Activated CD4-positive, alpha-beta T cell treated with anti-CD3 and anti-CD28 coated beads, Interleukin-2, amount 50 U/mL, for 4 hours (primary cell): ENCODE measurements around the gene MRPL3.
"Not testable (repeated sequence)": the region's sequence is repeated elsewhere in the genome, so short reads cannot be mapped to it uniquely, and the experiment has no call there.

Experiments
- DNase-seq, 2 experiments: peaks; one replicate each; pipeline ENCODE4 v3.0.0-alpha.2; 2020

The MRPL3 gene

DNA sequence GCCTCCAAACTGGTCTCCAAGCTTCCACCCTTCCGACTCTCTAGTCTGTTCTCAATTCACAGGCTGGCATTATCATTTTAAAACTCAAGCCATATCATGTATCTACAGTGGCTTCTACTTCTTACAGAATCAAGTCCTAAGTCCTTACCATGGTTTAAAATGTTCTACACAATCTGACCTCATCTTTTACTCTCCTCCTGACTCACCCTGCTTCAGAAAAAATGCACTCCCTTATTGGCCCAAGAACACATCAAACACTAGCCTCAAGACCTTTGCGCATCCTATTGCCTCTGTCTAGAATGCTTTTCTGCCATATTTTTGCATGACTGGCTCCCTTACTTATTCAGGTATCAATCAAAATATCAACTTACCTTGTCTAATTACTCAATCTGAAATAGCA, 11.0 kb downstream of the MRPL3 start:
- DNase-seq: no peak

DNA sequence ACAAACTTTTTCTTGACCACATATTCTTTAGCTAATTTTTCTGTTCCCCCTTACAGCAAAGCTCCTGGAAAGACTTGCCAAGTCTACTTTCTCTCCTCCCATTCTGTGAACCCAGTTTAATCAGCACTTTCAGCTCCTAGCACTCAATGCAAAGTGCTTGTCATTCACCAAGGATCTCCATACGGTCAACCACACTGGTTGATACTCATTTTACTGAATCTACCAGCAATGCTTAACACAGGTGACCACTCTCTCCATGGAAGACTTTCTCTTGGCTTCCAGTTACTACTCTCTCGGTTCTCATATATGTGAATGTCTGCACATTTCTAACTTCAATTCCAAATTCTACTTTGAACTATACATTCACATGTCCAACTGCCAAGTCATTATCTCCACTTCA, 11.7 kb downstream of the MRPL3 start:
- no peak for DNase-seq

DNA sequence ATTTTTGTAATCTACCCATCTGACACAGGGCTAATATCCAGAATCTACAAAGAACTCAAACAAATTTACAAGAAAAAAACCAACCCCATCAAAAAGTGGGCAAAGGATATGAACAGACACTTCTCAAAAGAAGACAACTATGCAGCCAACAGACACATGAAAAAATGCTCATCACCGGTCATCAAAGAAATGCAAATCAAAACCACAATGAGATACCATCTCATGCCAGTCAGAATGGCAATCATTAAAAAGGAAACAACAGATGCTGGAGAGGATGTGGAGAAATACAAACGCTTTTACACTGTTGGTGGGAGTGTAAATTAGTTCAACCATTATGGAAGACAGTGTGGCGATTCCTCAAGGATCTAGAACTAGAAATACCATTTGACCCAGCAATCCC, 16.2 kb downstream of the MRPL3 start:
- not testable (repeated sequence) for DNase-seq

DNA sequence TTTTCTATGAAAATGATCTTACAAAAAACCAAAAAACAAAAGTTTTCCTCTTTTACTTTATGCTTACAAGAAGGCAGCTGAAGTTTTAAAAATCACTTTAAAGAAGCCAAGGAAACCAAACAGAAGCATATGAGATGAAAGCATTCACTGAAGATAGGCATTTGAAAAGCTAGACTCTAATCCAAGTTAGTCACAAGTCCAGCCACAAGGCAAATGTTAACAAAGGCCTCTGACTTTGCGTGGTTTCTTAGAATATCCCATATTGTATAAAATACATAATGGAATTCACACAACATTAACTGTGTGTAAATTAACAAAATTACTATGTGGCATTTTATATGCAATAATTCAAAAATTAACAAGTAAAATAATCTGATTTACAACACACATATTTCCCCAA, 17.7 kb downstream of the MRPL3 start:
- DNase-seq: no peak

DNA sequence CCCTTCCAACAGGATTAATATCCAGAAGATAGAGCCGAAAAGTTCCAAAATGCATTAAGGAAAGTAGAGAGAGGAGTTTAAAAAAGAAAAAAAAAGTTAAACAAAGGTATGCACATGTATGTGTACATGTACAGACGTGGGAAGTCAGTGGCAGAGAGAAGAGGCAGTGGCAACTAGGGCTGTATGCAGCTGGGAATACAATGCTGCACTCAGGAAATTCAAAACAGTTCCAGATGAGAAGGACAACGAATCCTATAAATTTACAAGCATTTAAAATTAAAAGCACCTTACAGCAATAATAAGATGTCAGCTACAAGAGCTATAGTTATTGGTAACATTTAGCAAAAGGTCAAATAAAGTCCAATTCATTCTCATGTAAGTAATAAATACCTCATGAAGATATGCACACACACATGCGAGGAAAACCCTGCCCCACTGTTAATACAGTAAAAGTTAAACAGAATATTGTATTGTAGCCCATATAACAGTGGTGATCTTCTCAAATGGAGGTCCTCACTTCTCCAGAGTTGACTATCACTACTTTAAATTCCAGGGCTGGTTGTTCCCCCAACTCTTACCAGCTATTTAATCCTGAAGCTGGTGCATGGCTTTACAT, 18.2 kb downstream of the MRPL3 start:
- DNase-seq: no peak

DNA sequence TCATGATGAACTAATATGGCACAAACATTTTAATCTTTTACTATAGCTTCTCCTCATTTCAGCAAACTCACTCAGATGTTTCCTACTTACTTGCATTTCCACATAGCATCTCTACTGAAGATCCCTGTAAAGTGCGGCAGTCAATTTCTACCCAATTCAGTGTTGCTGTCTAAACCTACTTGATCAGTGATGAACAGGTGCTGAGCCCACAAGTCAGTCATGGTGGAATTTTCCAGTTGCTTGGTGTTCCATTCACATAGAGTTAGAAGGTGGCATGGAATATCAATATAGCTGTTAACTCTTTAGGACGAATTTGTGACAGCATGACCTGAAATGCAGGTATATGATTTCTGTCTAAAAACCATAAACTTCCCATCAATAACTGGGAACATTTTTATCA, 22.7 kb downstream of the MRPL3 start:
- DNase-seq: no peak

DNA sequence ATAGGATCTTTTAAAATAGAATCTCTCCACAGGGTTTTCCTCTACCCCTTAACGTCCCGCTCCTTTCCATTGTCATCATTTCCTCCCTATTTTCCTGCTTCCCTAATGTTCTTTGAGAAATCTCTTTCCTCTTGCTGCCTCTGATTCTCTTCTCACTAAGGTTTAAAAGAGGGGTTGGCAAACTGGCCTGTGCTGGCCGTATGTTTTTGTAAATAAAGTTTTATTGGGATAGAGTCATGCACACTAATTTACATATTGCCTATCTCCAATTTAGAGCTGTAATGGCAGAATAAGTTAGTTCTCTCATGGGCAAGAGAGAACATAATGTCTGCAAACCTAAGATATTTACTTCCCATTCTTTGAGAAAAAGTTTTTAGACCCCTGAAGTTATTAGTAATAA, 25.0 kb downstream of the MRPL3 start:
- no peak for DNase-seq

DNA sequence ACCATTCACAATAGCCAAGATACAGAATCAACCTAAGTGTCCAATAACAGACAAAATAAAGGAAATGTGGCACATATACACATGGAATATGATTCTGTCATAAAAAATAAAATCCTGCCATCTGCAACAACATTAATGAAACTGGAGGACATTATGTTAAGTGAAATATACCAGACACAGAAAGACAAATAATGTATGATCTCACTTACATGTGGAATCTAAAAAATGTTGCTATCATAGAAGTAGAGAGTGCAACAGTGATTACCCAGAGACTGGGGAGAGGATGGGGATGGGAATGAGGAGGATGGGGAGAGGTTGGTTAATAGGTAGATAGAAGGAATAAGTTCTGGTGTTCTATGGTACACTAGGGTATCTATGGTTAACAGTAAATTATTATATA, 28.7 kb downstream of the MRPL3 start:
- no peak for DNase-seq

DNA sequence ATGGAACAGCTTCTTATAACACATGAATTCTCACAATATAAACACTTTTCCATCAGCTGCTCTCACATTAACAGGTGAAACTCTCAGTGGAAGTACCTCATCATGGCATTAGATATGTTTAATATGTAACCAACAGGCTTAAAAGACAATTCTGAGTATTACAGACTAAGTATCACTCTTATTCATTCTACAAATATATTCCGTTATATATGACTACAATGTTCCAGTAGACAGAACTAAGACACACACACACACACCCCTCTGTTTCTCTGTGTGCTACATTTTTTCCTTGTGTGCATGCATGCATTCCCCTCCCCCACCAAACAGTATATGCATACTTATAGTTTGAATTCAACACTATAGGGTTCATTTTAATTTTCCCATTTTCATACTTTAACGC, 32.4 kb downstream of the MRPL3 start:
- no peak for DNase-seq

DNA sequence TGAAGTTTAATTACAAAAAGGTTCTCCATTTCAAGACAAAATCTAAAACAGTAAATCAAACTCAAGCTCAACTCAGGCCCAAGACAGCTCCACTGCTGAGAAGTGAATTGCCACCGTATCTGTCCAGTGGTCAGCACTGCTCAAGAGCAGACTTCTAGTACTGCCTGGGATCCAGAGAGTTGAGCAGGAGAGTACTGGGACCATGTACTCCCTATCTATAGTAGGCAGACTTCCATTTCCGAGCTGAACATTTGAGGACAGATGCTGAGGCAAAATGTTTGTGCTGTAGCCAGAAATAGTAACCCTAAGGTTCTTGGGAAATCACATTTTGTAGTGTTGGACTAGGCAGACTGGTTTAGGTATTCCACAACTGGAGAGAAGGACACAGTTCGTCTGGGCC, 44.1 kb downstream of the MRPL3 start:
- DNase-seq: no peak

DNA sequence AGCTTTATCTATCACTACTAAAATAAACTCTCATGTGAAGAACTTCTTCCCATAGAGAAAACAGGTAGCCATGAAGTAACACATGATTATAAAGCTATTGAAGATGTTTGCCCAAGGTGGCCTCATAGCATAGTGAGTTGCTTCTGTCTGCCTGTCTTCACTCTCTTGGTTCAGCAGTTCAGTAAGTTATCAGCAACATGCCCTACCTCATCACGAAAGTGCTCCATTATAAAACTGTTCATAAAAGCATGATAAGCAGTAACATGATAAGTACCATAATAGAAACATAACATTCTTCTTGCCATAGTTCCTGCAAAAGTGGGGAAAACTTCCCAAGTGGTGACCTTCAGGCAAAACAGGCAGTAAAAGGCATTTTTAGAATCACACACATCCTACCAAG, 45.6 kb downstream of the MRPL3 start:
- DNase-seq: no peak

DNA sequence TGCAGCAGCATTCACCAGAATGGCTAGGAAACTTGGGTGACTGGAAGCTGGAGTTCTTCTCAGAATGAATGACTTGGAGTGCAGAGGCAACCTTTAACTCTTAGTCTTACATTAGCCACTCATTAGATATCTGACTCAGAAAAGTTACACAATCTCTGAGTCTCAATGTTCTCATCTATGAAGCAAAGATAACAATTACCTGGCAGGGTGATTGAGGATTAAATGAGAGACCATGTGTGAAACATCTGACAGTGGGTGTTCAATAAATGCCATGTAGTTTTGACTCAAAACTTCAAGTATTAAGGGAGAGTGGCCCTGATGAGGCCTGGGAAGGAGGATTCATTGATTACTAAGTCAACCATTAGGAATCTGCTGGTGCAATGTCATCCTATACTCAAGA, 48.3 kb downstream of the MRPL3 start:
- no peak for DNase-seq

DNA sequence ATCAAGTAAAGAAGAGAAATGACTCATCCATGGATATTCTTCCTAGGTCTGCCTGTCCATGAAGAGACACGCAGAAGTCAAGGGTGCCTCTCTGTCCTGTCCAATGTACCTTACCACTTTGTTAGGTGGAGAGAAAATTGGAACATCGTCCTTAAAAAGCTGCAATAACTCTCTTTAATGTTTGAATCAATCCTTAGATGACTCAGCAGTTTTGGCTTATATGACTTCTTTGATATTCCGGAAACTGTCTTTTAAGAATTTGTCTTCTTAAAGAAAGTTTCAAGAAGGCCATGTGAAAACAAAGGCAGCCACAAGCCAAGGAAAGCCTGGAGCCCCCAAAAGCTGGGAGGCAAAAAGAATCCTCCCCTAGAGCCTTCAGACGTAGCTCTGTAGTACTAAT, 49.2 kb downstream of the MRPL3 start:
- DNase-seq: no peak

DNA sequence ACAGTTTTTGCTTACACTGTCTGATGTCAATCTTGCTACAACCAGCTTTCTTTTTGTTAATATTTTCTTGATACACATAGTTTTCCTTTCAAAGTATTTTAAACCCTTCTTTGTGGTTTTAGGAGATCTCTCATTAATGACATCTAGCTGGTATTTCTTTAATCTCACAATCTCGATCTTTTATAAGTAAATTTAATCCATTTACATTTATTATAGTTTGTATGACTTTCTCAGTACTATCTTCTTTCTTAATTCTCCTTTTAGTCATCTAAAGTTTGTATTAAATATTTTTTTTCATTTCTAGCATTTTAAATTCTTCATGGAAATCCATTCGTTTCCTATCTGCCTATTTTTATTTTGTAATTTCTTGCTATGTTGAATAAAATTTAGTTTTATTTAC, 55.4 kb downstream of the MRPL3 start:
- DNase-seq: no peak

DNA sequence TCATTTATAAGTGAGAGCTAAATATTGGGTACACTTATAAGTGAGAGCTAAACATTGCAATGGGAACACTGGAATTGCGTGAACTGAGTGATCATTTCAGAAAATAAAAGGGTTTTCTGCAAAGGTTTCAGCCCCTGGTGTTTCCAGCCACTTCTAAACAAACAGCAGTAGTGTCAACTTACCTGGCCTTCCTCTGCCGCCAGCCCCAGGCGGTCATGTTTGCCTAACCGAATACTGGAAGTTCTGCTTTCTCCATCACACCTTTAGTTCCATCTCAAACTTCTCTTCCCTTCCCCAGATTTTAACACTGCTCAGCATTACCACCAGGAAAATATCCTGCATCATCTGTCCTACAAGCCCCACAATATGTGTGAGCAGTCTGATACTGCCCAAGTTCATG, 58.6 kb downstream of the MRPL3 start:
- DNase-seq: no peak

DNA sequence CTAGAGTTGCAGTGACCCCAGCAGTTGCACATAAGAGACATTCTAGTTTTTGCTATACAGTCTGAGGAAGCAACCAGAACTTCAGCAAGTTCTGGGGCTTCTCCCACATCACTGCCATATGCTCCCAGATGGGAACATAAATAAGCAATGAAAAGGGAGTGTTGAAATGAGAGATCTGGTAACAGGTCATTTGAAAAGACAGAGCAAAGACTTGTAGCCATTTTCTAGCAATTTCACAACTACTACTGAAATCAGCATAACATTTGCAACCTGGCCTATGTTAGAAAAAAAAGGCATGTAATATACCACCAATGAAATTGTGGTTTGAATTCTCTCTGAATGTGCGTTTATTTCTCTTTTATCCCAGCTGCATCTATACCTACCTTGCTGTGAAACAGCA, 63.7 kb downstream of the MRPL3 start:
- DNase-seq: no peak

DNA sequence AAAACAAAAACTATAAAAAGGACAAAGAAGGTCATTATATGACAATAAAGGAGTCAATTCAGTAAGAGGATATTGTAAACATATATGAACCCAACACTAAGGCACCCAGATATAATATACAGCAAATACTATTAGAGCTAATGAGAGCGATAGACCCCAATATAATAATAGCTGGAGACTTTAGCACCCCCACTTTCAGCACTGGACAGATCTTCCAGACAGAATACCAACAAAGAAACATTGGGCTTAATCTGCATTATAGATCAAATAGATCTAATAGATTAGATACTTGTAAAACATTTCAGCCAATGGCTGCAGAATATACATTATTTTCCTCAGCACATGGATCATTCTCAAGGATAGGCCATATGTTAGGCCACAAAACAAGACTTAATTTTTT, 67.8 kb downstream of the MRPL3 start:
- no peak for DNase-seq

DNA sequence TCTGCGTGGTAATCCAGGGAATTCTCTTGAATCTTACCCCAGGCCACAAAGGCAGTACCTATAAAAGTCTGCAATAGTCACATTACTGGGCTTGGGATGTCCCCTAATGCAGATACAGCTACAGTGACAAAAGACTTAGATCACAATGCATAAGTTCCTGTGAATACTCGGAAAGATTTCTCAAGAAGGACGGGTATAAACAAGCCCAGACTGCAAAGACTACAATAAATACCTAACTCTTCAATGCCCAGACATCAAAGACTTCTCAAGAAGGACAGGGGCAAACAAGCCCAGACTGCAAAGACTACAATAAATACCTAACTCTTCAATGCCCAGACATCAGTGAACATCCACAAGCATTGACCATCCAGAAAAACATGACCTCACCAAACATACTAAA, 70.3 kb downstream of the MRPL3 start:
- DNase-seq: no peak

DNA sequence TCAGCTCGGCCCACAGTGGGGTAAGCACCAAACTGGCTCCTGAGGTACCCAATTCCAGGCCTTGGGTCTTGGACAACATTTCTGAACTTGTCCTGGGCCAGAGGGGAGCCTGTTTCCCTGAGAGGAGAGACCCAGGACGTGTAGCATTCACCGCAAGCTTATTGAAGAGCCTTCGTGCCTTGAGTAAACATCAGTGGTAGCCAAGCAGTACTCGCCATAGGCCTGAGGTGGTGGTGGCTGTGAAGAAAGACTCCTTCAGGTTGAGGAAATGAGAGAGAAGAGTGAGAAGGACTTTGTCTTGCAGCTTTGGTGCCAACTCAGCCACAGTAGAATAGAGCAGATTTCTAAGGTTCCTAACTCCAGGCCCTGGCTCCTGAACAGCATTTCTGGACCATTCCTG, 71.0 kb downstream of the MRPL3 start:
- DNase-seq: no peak

DNA sequence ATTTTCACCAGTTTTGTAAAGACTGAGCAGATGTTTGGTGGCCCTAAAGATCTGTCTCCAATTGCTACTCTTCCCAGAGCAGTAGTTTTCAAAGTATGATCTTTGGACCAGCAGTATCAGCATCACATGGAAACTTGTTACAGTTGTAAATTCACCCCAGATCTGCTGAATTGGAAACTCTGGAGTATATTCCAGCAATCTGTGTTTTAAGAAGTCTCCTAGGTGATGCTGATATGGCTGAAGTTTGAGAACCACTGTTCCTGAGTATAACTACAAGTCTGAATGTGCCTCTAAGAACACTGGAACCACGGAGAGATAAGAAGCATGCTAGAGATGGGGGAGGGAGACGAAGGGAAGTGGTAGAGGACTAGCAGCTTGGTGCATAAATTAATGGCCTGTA, 75.5 kb downstream of the MRPL3 start:
- no peak for DNase-seq

DNA sequence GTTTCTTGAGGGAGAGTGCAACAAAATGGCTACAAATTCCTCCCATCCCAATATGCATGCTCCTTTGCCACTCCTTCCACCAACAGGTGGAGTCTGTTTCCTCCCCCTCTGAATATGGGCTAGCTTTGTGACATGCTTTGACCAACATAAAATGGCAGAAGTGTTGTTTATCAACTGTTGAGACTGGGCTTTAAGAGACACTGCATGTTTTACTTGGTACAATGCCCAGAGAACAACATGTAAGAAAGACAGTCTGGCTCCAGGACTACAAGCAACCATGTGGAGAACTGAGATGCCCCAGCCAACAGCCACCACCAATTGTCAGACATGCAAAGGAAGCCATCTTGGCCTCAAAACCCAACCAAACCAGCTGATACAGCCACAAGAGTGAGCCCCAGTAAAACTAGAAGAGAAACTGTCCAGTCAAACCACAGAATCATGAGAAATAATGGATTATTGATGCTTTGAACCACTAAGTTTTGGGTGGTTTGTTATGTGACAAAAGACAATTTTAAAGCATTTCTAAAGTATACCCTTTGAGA, 80.7 kb downstream of the MRPL3 start:
- no peak for DNase-seq

DNA sequence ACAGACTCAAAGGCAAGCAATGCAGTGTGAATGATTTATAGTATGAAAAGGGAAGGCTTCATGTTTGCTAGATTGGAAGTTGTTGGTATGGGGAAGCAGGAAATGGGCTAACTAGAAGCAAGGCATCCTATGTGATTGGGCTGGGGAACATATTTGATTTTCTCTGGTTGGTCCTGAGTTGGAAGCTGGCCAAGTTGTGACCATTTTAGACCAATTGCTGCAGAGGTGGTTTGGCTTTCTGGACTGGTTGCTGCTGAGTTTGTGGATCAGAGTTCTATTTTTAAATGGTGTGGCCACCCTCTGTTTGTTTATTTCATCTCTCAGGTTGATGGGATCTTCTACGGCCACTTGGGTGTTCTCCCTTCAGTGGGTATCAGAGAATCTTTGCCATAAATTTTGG, 81.5 kb downstream of the MRPL3 start:
- DNase-seq: no peak

DNA sequence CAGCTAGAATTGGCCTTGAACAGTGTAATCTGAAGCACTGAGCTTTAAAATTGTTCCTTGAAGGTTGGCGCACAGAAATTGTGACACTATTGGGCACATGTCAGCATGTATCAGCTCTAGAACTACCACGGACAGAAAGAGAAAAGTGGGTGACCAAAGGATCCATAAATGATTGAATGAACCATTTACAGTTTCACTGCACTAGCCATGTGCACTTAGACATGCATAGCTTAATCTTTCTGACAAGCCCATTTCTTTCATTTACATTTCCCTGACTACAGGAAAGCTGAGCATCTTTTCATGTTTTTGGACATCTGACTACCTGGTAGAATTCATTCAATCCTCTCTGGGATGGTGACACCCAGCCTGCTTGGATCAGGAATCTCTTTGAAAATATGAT, 85.0 kb downstream of the MRPL3 start:
- DNase-seq: no peak
